SK-N-MC (cell line): Measurements from ENCODE around the gene PATZ1.

Experiments used
- EZH2 ChIP-seq: fragments of 200-600 bp; sonication (generic); IDR thresholded peaks from one replicate; pipeline ENCODE4 v1.6.1; 2017; ENCODE audit warnings: antibody characterized with exemption
- POLR2AphosphoS5 ChIP-seq: IDR thresholded peaks from 2 replicates; pipeline ENCODE4 v1.6.1; 2012; ENCODE audit warnings: mild to moderate bottlenecking, low read depth, low read length, borderline replicate concordance

GRCh38 chr22:31313366-31314147 lies 32.6 kb downstream of the PATZ1 start:
- TF ChIP-seq POLR2AphosphoS5, result no peak
- TF ChIP-seq EZH2, result no peak
